ENCODE results near the gene APOOL.

- TF ChIP-seq CTCF (conservative IDR thresholded peaks at IDR 0.05; ENCODE audit: low read length) (peak; percentile 80), EZH2phosphoT487 (IDR thresholded peaks at IDR 0.05; ENCODE audit: borderline replicate concordance, low read depth, low read length) (no peak)
These were observed 81.2 kb downstream of the APOOL start for GRCh38 chrX:85084770-85085393.
